Neural cell (in vitro differentiated cells): ENCODE measurements around the gene GANC. TPM values are rescaled to one million over a fixed set of nuclear protein-coding genes. Genes with fewer than 3 reads are reported as not detected.

Experiments
- H2AFZ ChIP-seq: fragments of 200-600, 300-800 bp; sonication (generic), shearing (Covaris generic); 2 replicates; pipeline ENCODE4 v1.6.0; 2014; ENCODE audit warnings: low read depth, mild to moderate bottlenecking, antibody characterized with exemption, low read length, moderate library complexity
- H3F3A ChIP-seq: fragments of 200-600 bp; shearing (Covaris generic); 2 replicates; pipeline ENCODE4 v1.6.1; 2016; ENCODE audit warnings: mild to moderate bottlenecking, moderate library complexity, mixed read lengths, antibody characterized with exemption, low read length; ENCODE audit not compliant: insufficient read depth, poor library complexity, severe bottlenecking
- H3K27ac ChIP-seq: fragments of 200-600, 300-800 bp; sonication (generic), shearing (Covaris generic); 2 replicates; pipeline ENCODE4 v1.5.1; 2014; ENCODE audit warnings: mild to moderate bottlenecking, low read length, moderate library complexity
- H3K27me3 ChIP-seq: fragments of 300-800, 200-600 bp; sonication (generic), shearing (Covaris generic); 2 replicates; pipeline ENCODE4 v1.6.0; 2014; ENCODE audit warnings: mild to moderate bottlenecking, low read depth, low read length, moderate library complexity; ENCODE audit not compliant: insufficient read depth
- H3K36me3 ChIP-seq: fragments of 300-800, 200-600 bp; sonication (generic), shearing (Covaris generic); 2 replicates; pipeline ENCODE4 v1.5.1; 2014; ENCODE audit warnings: mild to moderate bottlenecking, antibody characterized with exemption, low read length, moderate library complexity; ENCODE audit not compliant: insufficient read depth
- H3K4me2 ChIP-seq: fragments of 300-800, 200-600 bp; sonication (generic), shearing (Covaris generic); 2 replicates; pipeline ENCODE4 v1.6.0; 2014; ENCODE audit warnings: mild to moderate bottlenecking, low read length
- H3K4me3 ChIP-seq: fragments of 300-800, 200-600 bp; sonication (generic), shearing (Covaris generic); 2 replicates; pipeline ENCODE4 v1.5.1; 2014; ENCODE audit warnings: mild to moderate bottlenecking, low read length, moderate library complexity
- H3K79me2 ChIP-seq: fragments of 200-600 bp; shearing (Covaris generic); replicated peaks from 2 replicates; pipeline ENCODE4 v1.6.0; 2014; ENCODE audit warnings: mild to moderate bottlenecking, low read length, moderate library complexity; ENCODE audit not compliant: insufficient read depth
- H3K9ac ChIP-seq: fragments of 300-800, 200-600 bp; sonication (generic), shearing (Covaris generic); 2 replicates; pipeline ENCODE4 v1.6.1; 2016; ENCODE audit warnings: mild to moderate bottlenecking, low read length, mixed read lengths
- H3K9me2 ChIP-seq: fragments of 200-600 bp; shearing (Covaris generic); 2 replicates; pipeline ENCODE4 v1.6.1; 2016; ENCODE audit warnings: mild to moderate bottlenecking, low read length, mixed read lengths; ENCODE audit not compliant: insufficient read depth
- H3K9me3 ChIP-seq: fragments of 200-600, 300-800 bp; sonication (generic), shearing (Covaris generic); 2 replicates; pipeline ENCODE4 v1.6.1; 2016; ENCODE audit warnings: mild to moderate bottlenecking, mixed run types, low read length, moderate library complexity, mixed read lengths
- H4K20me1 ChIP-seq: fragments of 200-600 bp; shearing (Covaris generic); 2 replicates; pipeline ENCODE4 v1.6.1; 2016; ENCODE audit warnings: mild to moderate bottlenecking, mixed run types; ENCODE audit not compliant: insufficient read depth
- CTCF ChIP-seq: fragments of 450-650 bp; IDR thresholded peaks from 2 replicates; pipeline ENCODE4 v1.5.1; 2014; ENCODE audit warnings: antibody characterized with exemption, mild to moderate bottlenecking, moderate library complexity; ENCODE audit not compliant: poor library complexity, severe bottlenecking
- EP300 ChIP-seq: fragments of 450-650 bp; conservative IDR thresholded peaks from 2 replicates; pipeline ENCODE4 v1.6.1; 2014; ENCODE audit warnings: antibody characterized with exemption, mild to moderate bottlenecking, moderate library complexity; ENCODE audit not compliant: poor library complexity, severe bottlenecking
- EZH2 ChIP-seq: fragments of 200-600, 300-800 bp; shearing (Covaris generic), sonication (generic); IDR thresholded peaks from 2 replicates; pipeline ENCODE4 v1.6.1; 2014; ENCODE audit warnings: antibody characterized with exemption, low read length, borderline replicate concordance, mild to moderate bottlenecking; ENCODE audit not compliant: insufficient read depth, poor library complexity, severe bottlenecking
- MXI1 ChIP-seq: fragments of 450-650 bp; conservative IDR thresholded peaks from 2 replicates; pipeline ENCODE4 v1.6.1; 2014; ENCODE audit warnings: antibody characterized with exemption, mild to moderate bottlenecking; ENCODE audit not compliant: poor library complexity, severe bottlenecking
- POLR2AphosphoS5 ChIP-seq: IDR thresholded peaks from 2 replicates; pipeline ENCODE4 v1.6.1; 2012
- RAD21 ChIP-seq: fragments of 450-650 bp; conservative IDR thresholded peaks from 2 replicates; pipeline ENCODE4 v1.6.1; 2014; ENCODE audit warnings: antibody characterized with exemption, mild to moderate bottlenecking, moderate library complexity
- REST ChIP-seq: IDR thresholded peaks from 2 replicates; pipeline ENCODE4 v1.6.1; 2012; ENCODE audit warnings: borderline replicate concordance
- SMC3 ChIP-seq: fragments of 450-650 bp; conservative IDR thresholded peaks from 2 replicates; pipeline ENCODE4 v1.6.1; 2014; ENCODE audit warnings: antibody characterized with exemption, mild to moderate bottlenecking, moderate library complexity; ENCODE audit not compliant: poor library complexity
- TAF1 ChIP-seq: IDR thresholded peaks from 2 replicates; pipeline ENCODE4 v1.6.1; 2012; ENCODE audit warnings: low read depth
- polyA plus RNA-seq: library from polyadenylated mRNA; depleted of rRNA; stranded (reverse); fragments of >200 nt; gene quantifications from 2 replicates; pipeline ENCODE4 v1.2.3, GENCODE V29; 2014

The GANC gene
- polyA plus RNA-seq, 1 donor from 2014 or later, result 6.0 TPM

GRCh38 chr15:42329161-42329560, 56.2 kb downstream of the GANC start:
- H3K9me3 ChIP-seq, result no peaks in the 10 kb centered on the region
- H3K4me3 ChIP-seq, result no peak overlapping the region
- no peak overlapping the region for H3K4me2 ChIP-seq
- no peak overlapping the region for H3K27ac ChIP-seq
- no peaks in the 10 kb centered on the region for H3K79me2 ChIP-seq
- H3F3A ChIP-seq, result no peaks in the 10 kb centered on the region
- H3K9ac ChIP-seq, result no peak overlapping the region
- no peaks in the 10 kb centered on the region for H3K36me3 ChIP-seq
- H3K9me2 ChIP-seq, result no peaks in the 10 kb centered on the region
- TF ChIP-seq RAD21 (no peak), POLR2AphosphoS5 (no peak), TAF1 (no peak), EP300 (no peak), REST (no peak), EZH2 (no peak), SMC3 (no peak), CTCF (no peak), MXI1 (no peak)
- no peak overlapping the region for H2AFZ ChIP-seq
- H4K20me1 ChIP-seq, result no peaks in the 10 kb centered on the region
- no peaks in the 10 kb centered on the region for H3K27me3 ChIP-seq

GRCh38 chr15:42329992-42330391, 57.0 kb downstream of the GANC start:
- H3K9me2 ChIP-seq, result no peaks in the 10 kb centered on the region
- H3K4me2 ChIP-seq, result no peak overlapping the region
- no peak overlapping the region for H3K27ac ChIP-seq
- H3K9ac ChIP-seq, result no peak overlapping the region
- no peaks in the 10 kb centered on the region for H3K9me3 ChIP-seq
- no peaks in the 10 kb centered on the region for H3K79me2 ChIP-seq
- H3F3A ChIP-seq, result no peaks in the 10 kb centered on the region
- H3K27me3 ChIP-seq, result no peaks in the 10 kb centered on the region
- no peak overlapping the region for H3K4me3 ChIP-seq
- TF ChIP-seq REST (no peak), EP300 (no peak), POLR2AphosphoS5 (no peak), CTCF (no peak), TAF1 (no peak), SMC3 (no peak), EZH2 (no peak), MXI1 (no peak), RAD21 (no peak)
- no peaks in the 10 kb centered on the region for H3K36me3 ChIP-seq
- H2AFZ ChIP-seq, result no peak overlapping the region
- H4K20me1 ChIP-seq, result no peaks in the 10 kb centered on the region
